HL-60 (cell line): ENCODE results near the gene VPS41.

Experiments used
- CTCF ChIP-seq: IDR thresholded peaks from one replicate; pipeline ENCODE4 v1.5.1; 2011; ENCODE audit warnings: low read length, control low read depth, inconsistent platforms; ENCODE audit not compliant: insufficient read depth
- GABPA ChIP-seq: IDR thresholded peaks from 2 replicates; pipeline ENCODE4 v1.6.1; 2012; ENCODE audit warnings: low read depth
- POLR2AphosphoS5 ChIP-seq: IDR thresholded peaks from 2 replicates; pipeline ENCODE4 v1.6.1; 2012; ENCODE audit warnings: low read depth
- REST ChIP-seq: IDR thresholded peaks from 2 replicates; pipeline ENCODE4 v1.6.1; 2012; ENCODE audit warnings: low read depth; ENCODE audit not compliant: insufficient replicate concordance
- SPI1 ChIP-seq: IDR thresholded peaks from 2 replicates; pipeline ENCODE4 v1.6.1; 2012; ENCODE audit warnings: low read depth, mild to moderate bottlenecking, borderline replicate concordance

DNA sequence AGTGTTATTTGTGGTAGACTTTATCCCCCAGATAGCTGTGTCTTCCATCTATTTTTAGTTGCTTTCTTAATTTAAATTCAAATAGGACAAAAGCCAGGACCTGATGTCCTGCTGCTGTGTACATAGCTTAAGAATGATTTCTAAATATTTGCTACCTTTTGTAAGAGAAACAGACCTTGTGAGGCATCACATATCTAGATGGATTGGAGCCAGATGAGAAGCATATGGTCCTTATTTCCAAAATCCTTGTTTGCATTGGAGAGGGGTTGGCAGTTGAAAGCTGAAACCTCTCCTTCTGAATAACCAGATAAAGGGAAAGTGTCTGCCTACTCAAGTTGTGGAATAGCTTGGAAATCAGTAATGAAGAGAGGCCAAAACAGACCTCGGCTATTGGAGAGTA, 227.1 kb downstream of the VPS41 start:
- TF ChIP-seq CTCF (no peak), REST (no peak), POLR2AphosphoS5 (no peak), SPI1 (no peak), GABPA (no peak)
